K562 (cell line): ENCODE measurements around the gene RBPJ. TPM values are rescaled to one million over a fixed set of nuclear protein-coding genes. Genes with fewer than 3 reads are reported as not detected.

Experiments
- ATAC-seq: fragments of 200-7000 bp; cut with Tn5 transposase; 3 replicates; pipeline ENCODE4 v1.9.1; 2020; ENCODE audit warnings: moderate library complexity
- BruUV-seq: library from RNA; stranded (reverse); fragments of 400-500 nt; replicated peaks from 2 replicates; lab custom pipeline; 2021; lab: Mats Ljungman, UMichigan
- CTCF ChIA-PET: fragments of 300-600 bp; formaldehyde crosslinking; extraction: SDS; loops from one replicate; lab custom pipeline; 2021; ENCODE audit warnings: low intra/inter-chr PET ratio; lab: Yijun Ruan, JAX
- POLR2A ChIA-PET: fragments of 300-600, 350-650 bp; sonication (Branson Sonifier 250); formaldehyde crosslinking; extraction: SDS; loops from one replicate; lab custom pipeline; 2021; ENCODE audit warnings: antibody characterized with exemption, inconsistent platforms; lab: Yijun Ruan, JAX
- DNase-seq, 4 experiments: peaks; one replicate each; pipeline versions ENCODE4 v3.0.0 to v3.0.0-alpha.2; 2011 to 2018; ENCODE audit warnings: low spot score in 3 of 4, mixed read lengths in 3 of 4; ENCODE audit errors: extremely low read depth in 1 of 4
- FAIRE-seq: peaks from 2 replicates; lab custom pipeline; 2011; peaks lifted over from hg19 to GRCh38; lab: Jason Lieb, UNC
- H2AFZ ChIP-seq: 2 replicates; pipeline ENCODE4 v1.6.0; 2011; ENCODE audit warnings: low read depth, low read length, control low read depth, inconsistent platforms
- H3K27ac ChIP-seq: fragments of 200-600 bp; 3 replicates; pipeline ENCODE4 v1.8.0; 2011; ENCODE audit warnings: low read depth, mild to moderate bottlenecking, control low read depth, inconsistent platforms, low read length, moderate library complexity, mixed read lengths; ENCODE audit errors: extremely low read depth
- H3K27me3 ChIP-seq, 2 experiments: fragments of 300-600 bp in 1 of 2; 2 replicates in 1 of 2; 3 replicates in 1 of 2; pipeline versions ENCODE4 v1.6.0 to v1.8.0; 2011; ENCODE audit warnings: inconsistent platforms in 2 of 2, low read length in 2 of 2, mild to moderate bottlenecking in 1 of 2, mixed read lengths in 1 of 2, moderate library complexity in 1 of 2; ENCODE audit not compliant: control insufficient read depth in 2 of 2, insufficient read depth in 2 of 2
- H3K36me3 ChIP-seq: fragments of 300-600 bp; 3 replicates; pipeline ENCODE4 v1.8.0; 2011; ENCODE audit warnings: mild to moderate bottlenecking, low read length, inconsistent platforms; ENCODE audit not compliant: control insufficient read depth, insufficient read depth
- H3K4me1 ChIP-seq, 2 experiments: fragments of 200-600 bp in 1 of 2; replicated peaks in 1 of 2; 2 replicates in 1 of 2; 3 replicates in 1 of 2; pipeline versions ENCODE4 v1.5.1 to v1.8.0; 2011; ENCODE audit warnings: inconsistent platforms in 2 of 2, low read length in 2 of 2, mild to moderate bottlenecking in 1 of 2, mixed read lengths in 1 of 2, moderate library complexity in 1 of 2; ENCODE audit not compliant: control insufficient read depth in 2 of 2, insufficient read depth in 2 of 2
- H3K4me2 ChIP-seq: 2 replicates; pipeline ENCODE4 v1.6.1; 2011; ENCODE audit warnings: low read length, control low read depth, inconsistent platforms, mixed read lengths; ENCODE audit not compliant: insufficient read depth
- H3K4me3 ChIP-seq: fragments of 200-600 bp; sonication (generic), shearing (Covaris generic); 2 replicates; pipeline ENCODE4 v1.5.1; 2016; ENCODE audit warnings: control low read depth, inconsistent platforms
- H3K79me2 ChIP-seq: fragments of 200-600 bp; 3 replicates; pipeline ENCODE4 v1.8.0; 2011; ENCODE audit warnings: low read length, inconsistent platforms; ENCODE audit not compliant: control insufficient read depth, insufficient read depth
- H3K9ac ChIP-seq, 2 experiments: 2 replicates each; pipeline versions ENCODE4 v1.6.0 to v1.6.1; 2011; ENCODE audit warnings: low read depth in 2 of 2, low read length in 2 of 2, control low read depth in 1 of 2, inconsistent platforms in 1 of 2, mild to moderate bottlenecking in 1 of 2, mixed read lengths in 1 of 2; ENCODE audit not compliant: insufficient read depth in 1 of 2
- H3K9me1 ChIP-seq: one replicate; pipeline ENCODE4 v1.6.0; 2011; ENCODE audit warnings: inconsistent platforms, mild to moderate bottlenecking, low read length, moderate library complexity; ENCODE audit not compliant: control insufficient read depth, insufficient read depth
- H3K9me3 ChIP-seq: replicated peaks from 2 replicates; pipeline ENCODE4 v1.5.1; 2011; ENCODE audit warnings: low read depth, low read length, inconsistent platforms; ENCODE audit not compliant: control insufficient read depth, insufficient read depth
- H4K20me1 ChIP-seq: replicated peaks from 2 replicates; pipeline ENCODE4 v1.6.1; 2011; ENCODE audit warnings: low read length, inconsistent platforms, mixed read lengths; ENCODE audit not compliant: control insufficient read depth, insufficient read depth
- CBX2 ChIP-seq: fragments of 200-600 bp; sonication (generic); IDR thresholded peaks from one replicate; pipeline ENCODE4 v1.6.1; 2012; ENCODE audit warnings: mild to moderate bottlenecking, low read length, inconsistent platforms; ENCODE audit not compliant: insufficient read depth, poor library complexity, severe bottlenecking
- HMG20A ChIP-seq: fragments of 450-650 bp; formaldehyde crosslinking; conservative IDR thresholded peaks from 2 replicates; pipeline ENCODE4 v1.4.0; 2020; ENCODE audit warnings: mild to moderate bottlenecking, mixed read lengths
- RERE ChIP-seq: sonication (generic); formaldehyde crosslinking; IDR thresholded peaks from 2 replicates; pipeline ENCODE4 v1.8.0; 2023; ENCODE audit warnings: missing genetic modification reagents, mild to moderate bottlenecking, borderline replicate concordance
- SMARCE1 ChIP-seq: fragments of 450-650 bp; IDR thresholded peaks from 2 replicates; pipeline ENCODE4 v1.7.1; 2016; ENCODE audit warnings: mild to moderate bottlenecking
- WGBS: fragments of 100-300 bp; shearing (Covaris generic); methylation state at CpG from one replicate; pipeline ENCODE4 v1.1.6; 2016; ENCODE audit warnings: low coverage, mixed read lengths; ENCODE audit not compliant: insufficient coverage; ENCODE audit errors: missing lambda C conversion rate; 5-methylcytosine and 5-hydroxymethylcytosine counted together
- in situ Hi-C: fragments of 300-500 bp; cut with MboI; formaldehyde crosslinking; loops from 4 replicates; pipeline ENCODE4 v1.15.0; 2018; ENCODE audit warnings: inconsistent platforms, mixed read lengths
- intact Hi-C: fragments of 100-400 bp; cut with micrococcal nuclease; formaldehyde crosslinking; loops from 2 replicates; pipeline ENCODE4 v1.14.2; 2022
- polyA plus RNA-seq, 8 experiments: library from polyadenylated mRNA; depleted of rRNA in 4 of 8; stranded (reverse) in 5 of 8; unstranded in 3 of 8; fragments of >200 nt; fragmentation: Nextera tagmentation in 2 of 8; fragmentation: Illumina TruSeq in 1 of 8; extraction: Ambion mirVana in 2 of 8; extraction: Trizol in 1 of 8; gene quantifications; 2 replicates each; pipeline versions ENCODE4 v1.2.1 to v1.2.3, GENCODE V29; 2011 to 2014; ENCODE audit warnings: inconsistent platforms in 1 of 8, missing spikeins in 1 of 8
- total RNA-seq, 7 experiments: library from RNA; depleted of rRNA in 6 of 7; stranded (reverse); fragments of >200 nt in 6 of 7; fragmentation: Illumina TruSeq in 2 of 7; extraction: Trizol in 2 of 7; gene quantifications; 2 replicates each; pipeline versions ENCODE4 v1.2.1 to v1.2.3, GENCODE V29; 2011 to 2021; ENCODE audit warnings: low replicate concordance in 1 of 7

The RBPJ gene
- total and polyA plus RNA-seq, 9 of the 15 experiments (the other 6 are each of a cell fraction or from before 2014, with no cell fraction given): 17.2 to 49.4 (median 33.8) TPM

- TF ChIP-seq RERE (no peak), CBX2 (no peak), SMARCE1 (no peak)
Observed at GRCh38 chr4:26297219-26297618, 23.6 kb upstream of the RBPJ start (continued).

DNA sequence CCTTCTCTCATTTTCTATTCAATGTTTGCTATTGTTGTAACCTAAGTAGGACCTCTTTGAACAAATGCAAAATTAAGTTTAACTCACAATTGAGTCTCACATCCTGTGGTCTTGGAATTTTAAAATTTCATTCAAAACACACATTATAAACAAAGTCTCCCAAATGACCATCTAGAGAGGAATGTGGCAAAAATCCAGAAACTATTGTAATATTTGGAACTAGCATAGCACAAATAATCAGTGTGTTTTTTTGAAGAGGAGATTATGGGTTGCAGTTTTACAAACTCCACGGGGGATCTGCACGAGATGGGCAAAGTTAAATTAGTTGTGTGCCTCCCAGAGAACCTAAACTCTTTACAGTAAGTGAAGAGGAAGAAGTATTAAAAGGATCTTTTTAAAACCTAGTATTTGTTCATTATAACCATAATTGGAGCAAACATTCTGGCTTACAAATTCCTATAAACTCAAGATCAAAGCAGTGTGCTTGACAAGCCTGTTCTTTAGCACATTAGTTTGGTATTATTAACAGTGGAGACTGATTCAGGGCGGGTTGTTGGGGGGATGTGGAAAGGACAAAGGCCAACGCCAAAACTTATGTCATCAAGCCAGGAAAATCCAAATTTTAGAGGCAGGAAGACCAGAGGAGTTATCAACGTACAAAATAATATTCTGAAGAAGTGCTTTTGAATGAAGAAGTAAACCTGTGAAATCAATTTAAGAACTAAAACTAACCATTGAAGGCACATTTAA, 22.4 kb upstream of the RBPJ start:
- no peaks in the 10 kb centered on the region for H3K79me2 ChIP-seq
- CTCF ChIA-PET: no interaction called here

More for the DNA sequence above, 22.4 kb upstream of the RBPJ start:
- Histone ChIP-seq H3K4me2 (no peak overlapping the region), H3K27me3 (peaks cover 15 to 21% of the 10 kb centered on the region in 2 experiments), H2AFZ (no peak overlapping the region), H3K9ac (no peak overlapping the region), H3K27ac (no peak overlapping the region), H3K9me3 (no peaks in the 10 kb centered on the region; the same call in 1 of the 2 replicates), H3K4me3 (no peak overlapping the region), H3K36me3 (no peaks in the 10 kb centered on the region), H3K9me1 (no peaks in the 10 kb centered on the region), H3K4me1 (no peaks in the 10 kb centered on the region; a peak in 2 of 5 replicates), H4K20me1 (no peaks in the 10 kb centered on the region)
- intact Hi-C loops: no loop called here
- no TSS peak for BruUV-seq
- ATAC-seq (no peak), DNase-seq (no peak), FAIRE-seq (no peak)
- POLR2A ChIA-PET: no interaction called here
- in situ Hi-C loops: no loop called here
- TF ChIP-seq CBX2: peak; percentile 72
- TF ChIP-seq HMG20A (CRISPR knock-in tag): no peak
- WGBS: 4% methylated on average over 5 of the region's 5 CpGs
